ENCODE measurements around the gene LRCH1.

Gene LRCH1

GRCh38 chr13:46594374-46595078 lies 41.6 kb downstream of the LRCH1 start:
- DNase-seq, result no peak

- no peak for DNase-seq
Observed at GRCh38 chr13:46595136-46595884, 42.3 kb downstream of the LRCH1 start.

GRCh38 chr13:46595885-46596275 lies 42.9 kb downstream of the LRCH1 start:
- no peak for DNase-seq

- DNase-seq, result no peak
Observed at GRCh38 chr13:46596466-46596865, 43.5 kb downstream of the LRCH1 start.

- DNase-seq, result no peak
Observed at GRCh38 chr13:46598140-46598819, 45.3 kb downstream of the LRCH1 start.

- no peak for DNase-seq
Observed at GRCh38 chr13:46598820-46599180, 45.8 kb downstream of the LRCH1 start.

GRCh38 chr13:46600943-46601311 lies 48.0 kb downstream of the LRCH1 start:
- DNase-seq, result no peak

GRCh38 chr13:46602531-46602930 lies 49.6 kb downstream of the LRCH1 start:
- DNase-seq, result no peak

GRCh38 chr13:46603165-46603603 lies 50.2 kb downstream of the LRCH1 start:
- no peak for DNase-seq

- no peak for DNase-seq
Observed at GRCh38 chr13:46604226-46604990, 51.4 kb downstream of the LRCH1 start.

GRCh38 chr13:46605076-46605824 lies 52.3 kb downstream of the LRCH1 start:
- no peak for DNase-seq

- no peak for DNase-seq
Observed at GRCh38 chr13:46605825-46606554, 53.0 kb downstream of the LRCH1 start.

- no peak for DNase-seq
Observed at GRCh38 chr13:46606970-46607369, 54.0 kb downstream of the LRCH1 start.

GRCh38 chr13:46607768-46608564 lies 55.0 kb downstream of the LRCH1 start:
- no peak for DNase-seq

GRCh38 chr13:46609052-46609451 lies 56.1 kb downstream of the LRCH1 start:
- DNase-seq, result no peak

GRCh38 chr13:46609726-46610125 lies 56.8 kb downstream of the LRCH1 start:
- DNase-seq, result no peak

- DNase-seq, result no peak
Observed at GRCh38 chr13:46612267-46612666, 59.3 kb downstream of the LRCH1 start.

GRCh38 chr13:46613409-46614049 lies 60.6 kb downstream of the LRCH1 start:
- DNase-seq, result no peak

- no peak for DNase-seq
Observed at GRCh38 chr13:46614582-46614981, 61.6 kb downstream of the LRCH1 start.

- DNase-seq, result no peak
Observed at GRCh38 chr13:46615888-46616531, 63.0 kb downstream of the LRCH1 start.
